Measurements from ENCODE around the gene NTSR1. TPM values are rescaled to one million over a fixed set of nuclear protein-coding genes. Genes with fewer than 3 reads are reported as not detected.

Gene NTSR1
- total RNA-seq, 1 donor from 2014 or later, result 0.08 TPM

DNA sequence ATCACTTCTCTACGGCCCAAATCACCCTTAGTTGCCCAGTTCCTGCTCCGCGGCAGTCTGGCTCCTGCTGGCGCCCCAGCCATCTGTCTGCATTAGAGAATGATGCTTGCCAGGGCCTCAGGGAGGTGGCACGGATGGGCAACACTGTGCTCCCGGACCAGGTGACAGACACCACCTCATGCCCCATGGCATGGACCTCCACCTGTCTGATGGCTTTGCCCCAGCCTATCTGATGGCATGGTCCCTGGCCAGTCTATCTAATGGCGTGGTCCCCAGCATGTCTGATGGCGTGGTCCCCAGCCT is 68.8 kb downstream of the NTSR1 start:
- DNase-seq (ENCODE audit: low read depth), result no peak
- no peaks in the 10 kb centered on the region for H3K36me3 ChIP-seq (ENCODE audit: control insufficient read depth, insufficient read depth, low read length)
- no peak overlapping the region for H3K4me3 ChIP-seq (ENCODE audit: low read depth, low read length)
- TF ChIP-seq, protein P1, sequence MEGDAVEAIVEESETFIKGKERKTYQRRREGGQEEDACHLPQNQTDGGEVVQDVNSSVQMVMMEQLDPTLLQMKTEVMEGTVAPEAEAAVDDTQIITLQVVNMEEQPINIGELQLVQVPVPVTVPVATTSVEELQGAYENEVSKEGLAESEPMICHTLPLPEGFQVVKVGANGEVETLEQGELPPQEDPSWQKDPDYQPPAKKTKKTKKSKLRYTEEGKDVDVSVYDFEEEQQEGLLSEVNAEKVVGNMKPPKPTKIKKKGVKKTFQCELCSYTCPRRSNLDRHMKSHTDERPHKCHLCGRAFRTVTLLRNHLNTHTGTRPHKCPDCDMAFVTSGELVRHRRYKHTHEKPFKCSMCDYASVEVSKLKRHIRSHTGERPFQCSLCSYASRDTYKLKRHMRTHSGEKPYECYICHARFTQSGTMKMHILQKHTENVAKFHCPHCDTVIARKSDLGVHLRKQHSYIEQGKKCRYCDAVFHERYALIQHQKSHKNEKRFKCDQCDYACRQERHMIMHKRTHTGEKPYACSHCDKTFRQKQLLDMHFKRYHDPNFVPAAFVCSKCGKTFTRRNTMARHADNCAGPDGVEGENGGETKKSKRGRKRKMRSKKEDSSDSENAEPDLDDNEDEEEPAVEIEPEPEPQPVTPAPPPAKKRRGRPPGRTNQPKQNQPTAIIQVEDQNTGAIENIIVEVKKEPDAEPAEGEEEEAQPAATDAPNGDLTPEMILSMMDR (IDR thresholded peaks at IDR 0.05; ENCODE audit: insufficient read depth, low read length, poor library complexity, severe bottlenecking), result no peak
- peaks cover 35% of the 10 kb centered on the region for H3K27me3 ChIP-seq (ENCODE audit: control insufficient read depth, insufficient read depth, low read length)

DNA sequence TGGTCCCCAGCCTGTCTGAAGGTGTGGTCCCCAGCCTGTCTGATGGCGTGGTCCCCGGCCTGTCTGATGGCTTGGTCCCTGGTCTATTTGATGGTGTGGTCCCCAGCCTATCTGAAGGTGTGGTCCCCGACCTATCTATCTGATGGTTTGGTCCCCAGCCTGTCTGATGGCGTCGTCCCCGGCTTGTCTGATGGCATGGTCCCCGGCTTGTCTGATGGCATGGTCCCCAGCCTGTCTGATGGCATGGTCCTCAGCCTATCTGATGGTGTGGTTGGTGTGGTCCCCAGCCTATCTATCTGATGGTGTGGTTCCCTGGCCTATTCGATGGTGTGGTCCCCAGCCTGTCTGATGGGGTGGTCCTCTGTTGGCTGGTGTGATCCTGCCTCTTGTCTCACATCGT is 69.4 kb downstream of the NTSR1 start:
- H3K4me3 ChIP-seq (ENCODE audit: low read depth, low read length), result no peak overlapping the region
- peaks cover 31% of the 10 kb centered on the region for H3K27me3 ChIP-seq (ENCODE audit: control insufficient read depth, insufficient read depth, low read length)
- DNase-seq (ENCODE audit: low read depth), result no peak
- H3K36me3 ChIP-seq (ENCODE audit: control insufficient read depth, insufficient read depth, low read length), result no peaks in the 10 kb centered on the region
- TF ChIP-seq, protein P1 (IDR thresholded peaks at IDR 0.05; ENCODE audit: insufficient read depth, low read length, poor library complexity, severe bottlenecking), result no peak

DNA sequence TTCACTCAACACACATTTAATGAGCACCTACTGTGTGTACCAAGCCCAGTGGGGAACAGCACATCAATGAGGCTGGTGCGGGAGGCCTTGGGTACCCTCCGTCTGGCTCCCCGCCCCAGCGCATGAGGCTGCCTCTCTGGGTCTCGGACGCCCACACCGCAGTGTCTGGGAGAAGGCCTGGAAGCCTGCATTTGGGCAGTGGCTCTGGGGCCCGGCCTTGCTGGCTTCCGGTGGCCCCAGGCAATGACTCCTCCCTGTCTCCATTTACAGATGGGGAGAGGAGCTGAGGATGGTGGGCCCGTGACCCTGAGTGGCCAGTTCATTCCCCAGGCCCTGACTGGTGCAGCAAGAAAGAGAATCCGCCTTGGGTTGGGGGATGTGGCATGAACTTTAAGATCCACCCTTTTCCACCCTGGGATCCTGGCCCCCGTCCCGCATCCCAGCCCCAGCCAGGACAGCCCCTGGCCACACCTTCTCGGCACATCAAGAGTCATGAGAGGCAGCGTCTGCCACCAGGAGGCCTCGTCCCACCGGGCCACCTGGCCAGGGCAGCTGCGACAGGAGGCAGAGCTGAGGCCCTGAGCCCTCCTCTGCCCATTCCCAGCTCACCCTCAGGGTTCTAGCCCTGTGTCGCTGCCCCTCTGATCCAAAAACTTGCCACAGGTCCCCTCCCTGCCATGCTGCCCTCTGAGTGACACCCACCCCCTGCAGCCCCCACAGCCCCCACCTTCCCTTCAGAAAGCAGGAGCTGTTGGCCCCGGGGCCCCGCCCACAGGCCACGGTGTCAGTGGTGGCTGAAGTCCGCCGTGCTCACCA is 70.2 kb downstream of the NTSR1 start:
- Histone ChIP-seq H3K4me3 (ENCODE audit: low read depth, low read length) (no peak overlapping the region), H3K27me3 (ENCODE audit: control insufficient read depth, insufficient read depth, low read length) (peaks cover 26% of the 10 kb centered on the region), H3K36me3 (ENCODE audit: control insufficient read depth, insufficient read depth, low read length) (no peaks in the 10 kb centered on the region)
- no peak for DNase-seq (ENCODE audit: low read depth)
- TF ChIP-seq, protein P1 (IDR thresholded peaks at IDR 0.05; ENCODE audit: insufficient read depth, low read length, poor library complexity, severe bottlenecking), result no peak

DNA sequence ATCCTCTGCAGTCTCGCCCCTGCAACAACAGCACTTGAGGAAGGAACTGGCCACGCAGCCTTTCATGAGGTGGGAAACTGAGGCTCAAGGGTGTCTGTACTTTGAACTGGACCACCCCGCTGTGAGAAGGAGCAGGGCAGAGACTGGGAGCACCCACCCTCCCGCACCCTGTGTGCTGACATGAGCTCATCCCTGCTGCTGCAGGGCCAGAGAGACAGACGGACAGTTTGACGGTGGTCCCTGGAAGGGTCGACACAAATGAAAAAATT is 70.7 kb downstream of the NTSR1 start:
- no peaks in the 10 kb centered on the region for H3K36me3 ChIP-seq (ENCODE audit: control insufficient read depth, insufficient read depth, low read length)
- DNase-seq (ENCODE audit: low read depth), result no peak
- TF ChIP-seq, protein P1 (IDR thresholded peaks at IDR 0.05; ENCODE audit: insufficient read depth, low read length, poor library complexity, severe bottlenecking), result no peak
- no peak overlapping the region for H3K4me3 ChIP-seq (ENCODE audit: low read depth, low read length)
- peaks cover 21% of the 10 kb centered on the region for H3K27me3 ChIP-seq (ENCODE audit: control insufficient read depth, insufficient read depth, low read length)

DNA sequence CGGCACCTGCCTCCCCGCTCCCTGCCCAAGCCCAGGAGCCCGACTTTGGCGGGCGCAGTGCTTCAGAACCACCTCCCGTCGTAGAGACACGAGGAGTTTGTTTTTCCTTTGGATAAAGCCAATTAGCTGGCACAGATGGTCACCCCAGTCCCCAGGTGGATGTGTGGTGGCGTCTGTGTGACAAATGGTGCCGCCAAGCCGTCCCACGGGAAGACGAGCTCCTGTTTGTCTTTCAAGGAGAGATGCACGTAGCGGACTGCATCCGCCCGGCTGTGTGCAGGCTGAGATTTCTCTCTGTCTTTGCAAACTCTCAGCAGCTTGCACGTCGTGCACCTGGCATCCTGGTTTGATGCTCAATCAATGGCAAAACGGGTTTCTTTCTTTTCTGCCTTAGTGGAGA is 71.6 kb downstream of the NTSR1 start:
- DNase-seq (ENCODE audit: low read depth), result no peak
- TF ChIP-seq, protein P1 (IDR thresholded peaks at IDR 0.05; ENCODE audit: insufficient read depth, low read length, poor library complexity, severe bottlenecking), result no peak
- Histone ChIP-seq H3K4me3 (ENCODE audit: low read depth, low read length) (no peak overlapping the region), H3K27me3 (ENCODE audit: control insufficient read depth, insufficient read depth, low read length) (peaks cover 17% of the 10 kb centered on the region), H3K36me3 (ENCODE audit: control insufficient read depth, insufficient read depth, low read length) (no peaks in the 10 kb centered on the region)

DNA sequence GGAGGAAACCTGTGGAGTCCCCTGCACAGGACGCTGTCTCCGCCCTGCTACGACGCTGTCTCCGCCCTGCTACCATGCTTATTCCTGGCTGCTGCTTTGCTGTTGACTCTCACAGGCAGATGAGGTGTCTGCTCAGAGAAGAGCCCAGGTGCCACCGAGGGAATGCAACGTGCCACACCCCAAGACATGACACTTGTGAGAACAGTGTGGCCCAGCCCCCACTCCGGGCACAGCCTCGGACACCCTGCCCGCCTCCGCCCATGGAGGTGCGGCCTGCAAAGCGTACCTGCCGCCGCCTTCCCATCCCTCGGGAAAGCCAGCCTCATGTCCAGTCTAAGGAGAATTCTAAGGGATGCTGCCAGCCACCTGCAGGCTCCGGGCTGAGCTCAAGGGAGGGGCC is 72.1 kb downstream of the NTSR1 start:
- peaks cover 14% of the 10 kb centered on the region for H3K27me3 ChIP-seq (ENCODE audit: control insufficient read depth, insufficient read depth, low read length)
- TF ChIP-seq, protein P1 (IDR thresholded peaks at IDR 0.05; ENCODE audit: insufficient read depth, low read length, poor library complexity, severe bottlenecking), result no peak
- no peaks in the 10 kb centered on the region for H3K36me3 ChIP-seq (ENCODE audit: control insufficient read depth, insufficient read depth, low read length)
- no peak for DNase-seq (ENCODE audit: low read depth)
- H3K4me3 ChIP-seq (ENCODE audit: low read depth, low read length), result no peak overlapping the region

All from kidney epithelial cell (primary cell).